HepG2 (cell line): ENCODE data around the gene WWP2. TPM values are rescaled to one million over a fixed set of nuclear protein-coding genes. Genes with fewer than 3 reads are reported as not detected.

ENCODE experiments used
- CBX1 ChIP-seq: IDR thresholded peaks from one replicate; pipeline ENCODE4 v1.6.1; 2016; ENCODE audit warnings: antibody characterized with exemption, low read depth
- CCDC6 ChIP-seq: sonication (generic); formaldehyde crosslinking; IDR thresholded peaks from 2 replicates; pipeline ENCODE4 v1.8.1; 2022; ENCODE audit warnings: mild to moderate bottlenecking, missing genetic modification reagents, moderate library complexity
- FOXA3 ChIP-seq: IDR thresholded peaks from 2 replicates; pipeline ENCODE4 v1.6.1; 2016; ENCODE audit warnings: missing genetic modification reagents, missing compliant biosample characterization
- MTF2 ChIP-seq: sonication (generic); formaldehyde crosslinking; IDR thresholded peaks from 2 replicates; pipeline ENCODE4 v1.5.0; 2020; ENCODE audit warnings: missing genetic modification reagents, borderline replicate concordance
- NFKBIZ ChIP-seq: IDR thresholded peaks from 2 replicates; pipeline ENCODE4 v1.6.1; 2018; ENCODE audit warnings: missing genetic modification reagents, missing compliant biosample characterization
- RARA ChIP-seq: IDR thresholded peaks from 2 replicates; pipeline ENCODE4 v1.6.1; 2016; ENCODE audit warnings: missing genetic modification reagents, missing compliant biosample characterization
- RBFOX2 ChIP-seq: fragments of 200-400 bp; formaldehyde crosslinking; IDR thresholded peaks from 2 replicates; pipeline ENCODE4 v1.6.1; 2017; ENCODE audit warnings: low read depth, mild to moderate bottlenecking, low read length
- RBM22 ChIP-seq: fragments of 200-400 bp; formaldehyde crosslinking; optimal IDR thresholded peaks from 2 replicates; pipeline ENCODE3; 2017; ENCODE audit warnings: mild to moderate bottlenecking, low read length, moderate library complexity
- SP140L ChIP-seq: sonication (generic); formaldehyde crosslinking; IDR thresholded peaks from 2 replicates; pipeline ENCODE4 v1.4.0; 2020; ENCODE audit warnings: missing genetic modification reagents, borderline replicate concordance
- ZNF260 ChIP-seq: sonication (generic); formaldehyde crosslinking; IDR thresholded peaks from 2 replicates; pipeline ENCODE4 v1.4.0; 2020; ENCODE audit warnings: missing genetic modification reagents, low read depth, mild to moderate bottlenecking, borderline replicate concordance
- ZNF33A ChIP-seq: sonication (generic); formaldehyde crosslinking; IDR thresholded peaks from 2 replicates; pipeline ENCODE4 v1.5.1; 2020; ENCODE audit warnings: missing genetic modification reagents, mild to moderate bottlenecking, moderate library complexity, borderline replicate concordance
- ZNF720 ChIP-seq: sonication (generic); formaldehyde crosslinking; IDR thresholded peaks from 2 replicates; pipeline ENCODE4 v1.4.0; 2020; ENCODE audit warnings: missing genetic modification reagents
- ZNF749 ChIP-seq: sonication (generic); formaldehyde crosslinking; IDR thresholded peaks from 2 replicates; pipeline ENCODE4 v1.8.0; 2022; ENCODE audit warnings: mild to moderate bottlenecking, missing genetic modification reagents, moderate library complexity, borderline replicate concordance
- polyA plus RNA-seq, 8 experiments: library from polyadenylated mRNA; depleted of rRNA in 3 of 8; stranded (reverse) in 7 of 8; unstranded in 1 of 8; fragments of >200 nt; fragmentation: Illumina TruSeq in 4 of 8; extraction: Trizol in 4 of 8; gene quantifications; 2 replicates each; pipeline versions ENCODE4 v1.2.1 to v1.2.3, GENCODE V29; 2011 to 2016; ENCODE audit warnings: low read depth in 4 of 8, missing spikeins in 1 of 8, mixed read lengths in 1 of 8; ENCODE audit not compliant: insufficient read depth in 1 of 8
- total RNA-seq, 5 experiments: library from RNA; depleted of rRNA; stranded (reverse); fragments of >200 nt; fragmentation: Illumina TruSeq; extraction: Trizol; gene quantifications; 2 replicates each; pipeline ENCODE4 v1.2.3, GENCODE V29; 2016; ENCODE audit warnings: low read depth in 1 of 5
- TF ChIP-seq, protein P1 (sequence below): IDR thresholded peaks from 2 replicates; pipeline ENCODE4 v1.6.1; 2016; ENCODE audit warnings: low read depth
- TF ChIP-seq, protein P2 (sequence below): sonication (generic); formaldehyde crosslinking; IDR thresholded peaks from 2 replicates; pipeline ENCODE4 v1.5.0; 2020; ENCODE audit warnings: missing genetic modification reagents
- TF ChIP-seq, protein P3 (sequence below): IDR thresholded peaks from 2 replicates; pipeline ENCODE4 v1.6.1; 2016; ENCODE audit warnings: mild to moderate bottlenecking
- TF ChIP-seq, protein P4 (sequence below): sonication (generic); formaldehyde crosslinking; IDR thresholded peaks from 2 replicates; pipeline ENCODE4 v1.4.0; 2020; ENCODE audit warnings: missing genetic modification reagents, borderline replicate concordance
- TF ChIP-seq, protein P5 (sequence below): sonication (generic); formaldehyde crosslinking; conservative IDR thresholded peaks from 2 replicates; pipeline ENCODE4 v1.4.0; 2020; ENCODE audit warnings: missing genetic modification reagents
- TF ChIP-seq, protein P6 (sequence below): sonication (generic); formaldehyde crosslinking; IDR thresholded peaks from 2 replicates; pipeline ENCODE4 v1.4.0; 2020; ENCODE audit warnings: missing genetic modification reagents

The WWP2 gene
- total and polyA plus RNA-seq, 2 of the 13 experiments (the other 11 are each of a cell fraction or from before 2014, with no cell fraction given) = 11.4 to 28.2 TPM

DNA sequence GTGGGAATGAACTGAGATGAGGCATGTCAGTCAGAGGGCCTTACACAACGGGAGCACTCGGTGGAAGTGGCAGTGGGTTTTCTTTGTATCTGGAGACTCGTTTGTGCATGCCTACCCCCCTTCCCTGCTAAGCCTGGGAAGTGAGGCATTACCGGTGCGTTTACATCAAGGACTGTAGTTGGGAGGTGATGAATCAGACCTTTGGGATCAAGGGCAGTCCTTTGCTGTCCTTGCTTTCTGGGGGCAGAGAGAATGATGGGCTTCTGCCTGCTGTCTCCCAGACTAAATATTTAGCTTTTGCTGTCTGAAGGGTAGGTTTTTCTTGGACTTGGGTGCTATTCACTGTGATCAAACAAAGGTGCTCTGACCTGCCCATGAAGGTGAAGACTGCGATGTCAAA lies 83.0 kb downstream of the WWP2 start (continued):
- TF ChIP-seq, protein P1, sequence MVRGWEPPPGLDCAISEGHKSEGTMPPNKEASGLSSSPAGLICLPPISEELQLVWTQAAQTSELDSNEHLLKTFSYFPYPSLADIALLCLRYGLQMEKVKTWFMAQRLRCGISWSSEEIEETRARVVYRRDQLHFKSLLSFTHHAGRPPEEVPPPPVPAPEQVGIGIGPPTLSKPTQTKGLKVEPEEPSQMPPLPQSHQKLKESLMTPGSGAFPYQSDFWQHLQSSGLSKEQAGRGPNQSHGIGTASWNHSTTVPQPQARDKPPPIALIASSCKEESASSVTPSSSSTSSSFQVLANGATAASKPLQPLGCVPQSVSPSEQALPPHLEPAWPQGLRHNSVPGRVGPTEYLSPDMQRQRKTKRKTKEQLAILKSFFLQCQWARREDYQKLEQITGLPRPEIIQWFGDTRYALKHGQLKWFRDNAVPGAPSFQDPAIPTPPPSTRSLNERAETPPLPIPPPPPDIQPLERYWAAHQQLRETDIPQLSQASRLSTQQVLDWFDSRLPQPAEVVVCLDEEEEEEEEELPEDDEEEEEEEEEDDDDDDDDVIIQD (CRISPR knock-in tag) = peak; percentile 86
- TF ChIP-seq, protein P2, sequence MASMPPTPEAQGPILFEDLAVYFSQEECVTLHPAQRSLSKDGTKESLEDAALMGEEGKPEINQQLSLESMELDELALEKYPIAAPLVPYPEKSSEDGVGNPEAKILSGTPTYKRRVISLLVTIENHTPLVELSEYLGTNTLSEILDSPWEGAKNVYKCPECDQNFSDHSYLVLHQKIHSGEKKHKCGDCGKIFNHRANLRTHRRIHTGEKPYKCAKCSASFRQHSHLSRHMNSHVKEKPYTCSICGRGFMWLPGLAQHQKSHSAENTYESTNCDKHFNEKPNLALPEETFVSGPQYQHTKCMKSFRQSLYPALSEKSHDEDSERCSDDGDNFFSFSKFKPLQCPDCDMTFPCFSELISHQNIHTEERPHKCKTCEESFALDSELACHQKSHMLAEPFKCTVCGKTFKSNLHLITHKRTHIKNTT = no peak
- TF ChIP-seq ZNF260 (CRISPR knock-in tag) (no peak), ZNF749 (CRISPR knock-in tag) (no peak), FOXA3 (CRISPR knock-in tag) (peak; percentile 74), RBM22 (no peak), ZNF720 (no peak), NFKBIZ (CRISPR knock-in tag) (no peak), ZNF33A (CRISPR knock-in tag) (no peak), RBFOX2 (no peak), SP140L (no peak), MTF2 (CRISPR knock-in tag) (no peak), CCDC6 (CRISPR knock-in tag) (no peak), CBX1 (no peak), RARA (peak; percentile 91)
- TF ChIP-seq, protein P3, sequence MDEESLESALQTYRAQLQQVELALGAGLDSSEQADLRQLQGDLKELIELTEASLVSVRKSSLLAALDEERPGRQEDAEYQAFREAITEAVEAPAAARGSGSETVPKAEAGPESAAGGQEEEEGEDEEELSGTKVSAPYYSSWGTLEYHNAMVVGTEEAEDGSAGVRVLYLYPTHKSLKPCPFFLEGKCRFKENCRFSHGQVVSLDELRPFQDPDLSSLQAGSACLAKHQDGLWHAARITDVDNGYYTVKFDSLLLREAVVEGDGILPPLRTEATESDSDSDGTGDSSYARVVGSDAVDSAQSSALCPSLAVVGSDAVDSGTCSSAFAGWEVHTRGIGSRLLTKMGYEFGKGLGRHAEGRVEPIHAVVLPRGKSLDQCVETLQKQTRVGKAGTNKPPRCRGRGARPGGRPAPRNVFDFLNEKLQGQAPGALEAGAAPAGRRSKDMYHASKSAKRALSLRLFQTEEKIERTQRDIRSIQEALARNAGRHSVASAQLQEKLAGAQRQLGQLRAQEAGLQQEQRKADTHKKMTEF = peak; percentile 56
- TF ChIP-seq, protein P4, sequence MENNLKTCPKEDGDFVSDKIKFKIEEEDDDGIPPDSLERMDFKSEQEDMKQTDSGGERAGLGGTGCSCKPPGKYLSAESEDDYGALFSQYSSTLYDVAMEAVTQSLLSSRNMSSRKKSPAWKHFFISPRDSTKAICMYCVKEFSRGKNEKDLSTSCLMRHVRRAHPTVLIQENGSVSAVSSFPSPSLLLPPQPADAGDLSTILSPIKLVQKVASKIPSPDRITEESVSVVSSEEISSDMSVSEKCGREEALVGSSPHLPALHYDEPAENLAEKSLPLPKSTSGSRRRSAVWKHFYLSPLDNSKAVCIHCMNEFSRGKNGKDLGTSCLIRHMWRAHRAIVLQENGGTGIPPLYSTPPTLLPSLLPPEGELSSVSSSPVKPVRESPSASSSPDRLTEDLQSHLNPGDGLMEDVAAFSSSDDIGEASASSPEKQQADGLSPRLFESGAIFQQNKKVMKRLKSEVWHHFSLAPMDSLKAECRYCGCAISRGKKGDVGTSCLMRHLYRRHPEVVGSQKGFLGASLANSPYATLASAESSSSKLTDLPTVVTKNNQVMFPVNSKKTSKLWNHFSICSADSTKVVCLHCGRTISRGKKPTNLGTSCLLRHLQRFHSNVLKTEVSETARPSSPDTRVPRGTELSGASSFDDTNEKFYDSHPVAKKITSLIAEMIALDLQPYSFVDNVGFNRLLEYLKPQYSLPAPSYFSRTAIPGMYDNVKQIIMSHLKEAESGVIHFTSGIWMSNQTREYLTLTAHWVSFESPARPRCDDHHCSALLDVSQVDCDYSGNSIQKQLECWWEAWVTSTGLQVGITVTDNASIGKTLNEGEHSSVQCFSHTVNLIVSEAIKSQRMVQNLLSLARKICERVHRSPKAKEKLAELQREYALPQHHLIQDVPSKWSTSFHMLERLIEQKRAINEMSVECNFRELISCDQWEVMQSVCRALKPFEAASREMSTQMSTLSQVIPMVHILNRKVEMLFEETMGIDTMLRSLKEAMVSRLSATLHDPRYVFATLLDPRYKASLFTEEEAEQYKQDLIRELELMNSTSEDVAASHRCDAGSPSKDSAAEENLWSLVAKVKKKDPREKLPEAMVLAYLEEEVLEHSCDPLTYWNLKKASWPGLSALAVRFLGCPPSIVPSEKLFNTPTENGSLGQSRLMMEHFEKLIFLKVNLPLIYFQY = no peak; the same call in 1 of the 2 replicates
- TF ChIP-seq, protein P5, sequence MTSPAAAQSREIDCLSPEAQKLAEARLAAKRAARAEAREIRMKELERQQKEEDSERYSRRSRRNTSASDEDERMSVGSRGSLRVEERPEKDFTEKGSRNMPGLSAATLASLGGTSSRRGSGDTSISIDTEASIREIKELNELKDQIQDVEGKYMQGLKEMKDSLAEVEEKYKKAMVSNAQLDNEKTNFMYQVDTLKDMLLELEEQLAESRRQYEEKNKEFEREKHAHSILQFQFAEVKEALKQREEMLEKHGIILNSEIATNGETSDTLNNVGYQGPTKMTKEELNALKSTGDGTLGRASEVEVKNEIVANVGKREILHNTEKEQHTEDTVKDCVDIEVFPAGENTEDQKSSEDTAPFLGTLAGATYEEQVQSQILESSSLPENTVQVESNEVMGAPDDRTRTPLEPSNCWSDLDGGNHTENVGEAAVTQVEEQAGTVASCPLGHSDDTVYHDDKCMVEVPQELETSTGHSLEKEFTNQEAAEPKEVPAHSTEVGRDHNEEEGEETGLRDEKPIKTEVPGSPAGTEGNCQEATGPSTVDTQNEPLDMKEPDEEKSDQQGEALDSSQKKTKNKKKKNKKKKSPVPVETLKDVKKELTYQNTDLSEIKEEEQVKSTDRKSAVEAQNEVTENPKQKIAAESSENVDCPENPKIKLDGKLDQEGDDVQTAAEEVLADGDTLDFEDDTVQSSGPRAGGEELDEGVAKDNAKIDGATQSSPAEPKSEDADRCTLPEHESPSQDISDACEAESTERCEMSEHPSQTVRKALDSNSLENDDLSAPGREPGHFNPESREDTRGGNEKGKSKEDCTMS (CRISPR knock-in tag) = no peak
- TF ChIP-seq, protein P6, sequence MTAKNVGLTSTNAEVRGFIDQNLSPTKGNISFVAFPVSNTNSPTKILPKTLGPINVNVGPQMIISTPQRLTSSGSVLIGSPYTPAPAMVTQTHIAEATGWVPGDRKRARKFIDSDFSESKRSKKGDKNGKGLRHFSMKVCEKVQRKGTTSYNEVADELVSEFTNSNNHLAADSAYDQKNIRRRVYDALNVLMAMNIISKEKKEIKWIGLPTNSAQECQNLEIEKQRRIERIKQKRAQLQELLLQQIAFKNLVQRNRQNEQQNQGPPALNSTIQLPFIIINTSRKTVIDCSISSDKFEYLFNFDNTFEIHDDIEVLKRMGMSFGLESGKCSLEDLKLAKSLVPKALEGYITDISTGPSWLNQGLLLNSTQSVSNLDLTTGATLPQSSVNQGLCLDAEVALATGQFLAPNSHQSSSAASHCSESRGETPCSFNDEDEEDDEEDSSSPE = no peak
